ENCODE results near the gene EML4. TPM values are rescaled to one million over a fixed set of nuclear protein-coding genes. Genes with fewer than 3 reads are reported as not detected.

Gene EML4
- polyA plus RNA-seq, 1 donor (not counting 4 experiments of a cell fraction or from before 2014, with no cell fraction given): 36.4 TPM

DNA sequence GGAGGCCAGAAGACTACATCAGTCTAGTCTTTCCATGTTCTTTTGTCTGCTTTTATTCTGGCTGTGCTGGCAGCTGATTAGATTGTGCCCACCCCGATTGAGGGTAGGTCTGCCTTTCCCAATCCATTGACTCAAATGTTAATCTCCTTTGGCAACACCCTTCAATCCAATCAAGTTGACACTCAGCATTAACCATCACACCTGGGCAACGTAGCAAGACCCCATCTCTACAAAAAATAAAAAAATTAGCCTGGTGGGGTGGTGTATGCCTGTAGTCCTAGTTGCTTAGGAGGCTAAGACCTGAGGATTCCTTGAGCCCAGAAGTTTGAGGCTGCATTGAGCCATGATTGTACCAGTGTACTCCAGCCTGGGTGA lies 33.5 kb downstream of the EML4 start:
- no peaks in the 10 kb centered on the region for H3K27me3 ChIP-seq (ENCODE audit: control insufficient read depth, extremely low read depth, insufficient read depth, low read length)
- H3K4me1 ChIP-seq (ENCODE audit: control insufficient read depth, extremely low read depth, insufficient read depth, low read length): no peaks in the 10 kb centered on the region
- H4K20me1 ChIP-seq (ENCODE audit: control insufficient read depth, extremely low read depth, insufficient read depth, low read length): no peaks in the 10 kb centered on the region
- H2AFZ ChIP-seq (ENCODE audit: control insufficient read depth, low read length): no peak overlapping the region
- dilution Hi-C loops (cut with MboI; ENCODE audit: extremely low pct_ligation_motif_present, low sequenced_read_pairs): no loop called here
- DNase-seq (ENCODE audit: low read depth, low spot score) (no peak), FAIRE-seq (no peak)
- no peak overlapping the region for H3K4me2 ChIP-seq (ENCODE audit: control insufficient read depth, extremely low read depth, insufficient read depth, low read depth, low read length)
- no peaks in the 10 kb centered on the region for H3K36me3 ChIP-seq (ENCODE audit: control insufficient read depth in 2 of 2, extremely low read depth in 1 of 2, insufficient read depth in 2 of 2, low read length in 2 of 2)
- no peaks in the 10 kb centered on the region for H3K9me3 ChIP-seq (ENCODE audit: control insufficient read depth, low read depth, low read length)
- peaks cover 43% of the 10 kb centered on the region for H3K79me2 ChIP-seq (ENCODE audit: control insufficient read depth, insufficient read depth, low read length)
- no peak overlapping the region for H3K4me3 ChIP-seq (ENCODE audit: control insufficient read depth in 2 of 3, extremely low read depth in 1 of 3, insufficient read depth in 2 of 3, low read depth in 1 of 3, low read length in 3 of 3)
- TF ChIP-seq, protein P1, sequence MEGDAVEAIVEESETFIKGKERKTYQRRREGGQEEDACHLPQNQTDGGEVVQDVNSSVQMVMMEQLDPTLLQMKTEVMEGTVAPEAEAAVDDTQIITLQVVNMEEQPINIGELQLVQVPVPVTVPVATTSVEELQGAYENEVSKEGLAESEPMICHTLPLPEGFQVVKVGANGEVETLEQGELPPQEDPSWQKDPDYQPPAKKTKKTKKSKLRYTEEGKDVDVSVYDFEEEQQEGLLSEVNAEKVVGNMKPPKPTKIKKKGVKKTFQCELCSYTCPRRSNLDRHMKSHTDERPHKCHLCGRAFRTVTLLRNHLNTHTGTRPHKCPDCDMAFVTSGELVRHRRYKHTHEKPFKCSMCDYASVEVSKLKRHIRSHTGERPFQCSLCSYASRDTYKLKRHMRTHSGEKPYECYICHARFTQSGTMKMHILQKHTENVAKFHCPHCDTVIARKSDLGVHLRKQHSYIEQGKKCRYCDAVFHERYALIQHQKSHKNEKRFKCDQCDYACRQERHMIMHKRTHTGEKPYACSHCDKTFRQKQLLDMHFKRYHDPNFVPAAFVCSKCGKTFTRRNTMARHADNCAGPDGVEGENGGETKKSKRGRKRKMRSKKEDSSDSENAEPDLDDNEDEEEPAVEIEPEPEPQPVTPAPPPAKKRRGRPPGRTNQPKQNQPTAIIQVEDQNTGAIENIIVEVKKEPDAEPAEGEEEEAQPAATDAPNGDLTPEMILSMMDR (optimal IDR thresholded peaks at IDR 0.05 in 1 of 3, IDR thresholded peaks at IDR 0.05 in 1 of 3, conservative IDR thresholded peaks at IDR 0.05 in 1 of 3; ENCODE audit: extremely low read depth in 1 of 3, insufficient read depth in 2 of 3, low read length in 3 of 3): no peak
- TF ChIP-seq EZH2 (IDR thresholded peaks at IDR 0.05; ENCODE audit: low read length): no peak
- no peak overlapping the region for H3K27ac ChIP-seq (ENCODE audit: control insufficient read depth, insufficient read depth, low read length)
- no peak overlapping the region for H3K9ac ChIP-seq (ENCODE audit: control insufficient read depth, extremely low read depth, insufficient read depth, low read length)
- no peaks in the 10 kb centered on the region for H3K9me1 ChIP-seq (ENCODE audit: control insufficient read depth, extremely low read depth, insufficient read depth, low read length)

DNA sequence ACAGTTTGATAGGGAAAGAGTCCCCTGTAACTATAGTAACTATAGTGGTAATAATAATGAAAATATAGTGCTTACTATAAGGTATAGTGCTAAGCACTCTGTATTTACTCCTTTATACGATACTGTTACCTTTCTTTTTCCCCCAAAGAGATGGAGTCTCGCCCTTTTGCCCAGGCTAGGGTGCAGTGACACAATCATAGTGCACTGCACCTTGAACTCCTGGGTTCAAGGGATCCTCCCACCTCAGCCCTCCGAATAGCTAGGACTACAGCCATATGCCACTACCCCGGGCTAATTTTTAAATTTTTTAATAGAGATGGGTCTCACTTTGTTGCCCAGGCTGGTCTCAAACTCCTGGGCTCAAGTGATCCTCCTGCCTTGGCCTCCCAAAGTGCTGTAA lies 34.6 kb downstream of the EML4 start:
- Histone ChIP-seq H3K27me3 (ENCODE audit: control insufficient read depth, extremely low read depth, insufficient read depth, low read length) (no peaks in the 10 kb centered on the region), H3K9ac (ENCODE audit: control insufficient read depth, extremely low read depth, insufficient read depth, low read length) (no peak overlapping the region), H3K9me3 (ENCODE audit: control insufficient read depth, low read depth, low read length) (no peaks in the 10 kb centered on the region), H3K36me3 (ENCODE audit: control insufficient read depth in 2 of 2, extremely low read depth in 1 of 2, insufficient read depth in 2 of 2, low read length in 2 of 2) (no peaks in the 10 kb centered on the region), H3K4me2 (ENCODE audit: control insufficient read depth, extremely low read depth, insufficient read depth, low read depth, low read length) (no peak overlapping the region), H3K9me1 (ENCODE audit: control insufficient read depth, extremely low read depth, insufficient read depth, low read length) (no peaks in the 10 kb centered on the region), H4K20me1 (ENCODE audit: control insufficient read depth, extremely low read depth, insufficient read depth, low read length) (no peaks in the 10 kb centered on the region), H3K27ac (ENCODE audit: control insufficient read depth, insufficient read depth, low read length) (no peak overlapping the region), H3K79me2 (ENCODE audit: control insufficient read depth, insufficient read depth, low read length) (peaks cover 37% of the 10 kb centered on the region), H3K4me3 (ENCODE audit: control insufficient read depth in 2 of 3, extremely low read depth in 1 of 3, insufficient read depth in 2 of 3, low read depth in 1 of 3, low read length in 3 of 3) (no peak overlapping the region), H3K4me1 (ENCODE audit: control insufficient read depth, extremely low read depth, insufficient read depth, low read length) (no peaks in the 10 kb centered on the region), H2AFZ (ENCODE audit: control insufficient read depth, low read length) (no peak overlapping the region)
- FAIRE-seq: no peak
- TF ChIP-seq EZH2 (IDR thresholded peaks at IDR 0.05; ENCODE audit: low read length): no peak
- TF ChIP-seq, protein P1 (optimal IDR thresholded peaks at IDR 0.05 in 1 of 3, IDR thresholded peaks at IDR 0.05 in 1 of 3, conservative IDR thresholded peaks at IDR 0.05 in 1 of 3; ENCODE audit: extremely low read depth in 1 of 3, insufficient read depth in 2 of 3, low read length in 3 of 3): no peak
- DNase-seq (ENCODE audit: low read depth, low spot score): no peak
- dilution Hi-C loops (cut with MboI; ENCODE audit: extremely low pct_ligation_motif_present, low sequenced_read_pairs): no loop called here

All from keratinocyte (primary cell).